Stimulated activated CD4-positive, alpha-beta T cell treated with anti-CD3 and anti-CD28 coated beads, Interleukin-1b, Interleukin-23, amount 100 ng/mL, for 4 hours (primary cell): ENCODE data around the gene CLN3.
"Not testable (repeated sequence)": the region's sequence is repeated elsewhere in the genome, so short reads cannot be mapped to it uniquely, and the experiment has no call there.

ENCODE experiments used
- DNase-seq, 2 donors: peaks; one replicate each; pipeline ENCODE4 v3.0.0-alpha.2; 2020; ENCODE audit warnings: low read depth in 2 of 2

CLN3 gene

DNA sequence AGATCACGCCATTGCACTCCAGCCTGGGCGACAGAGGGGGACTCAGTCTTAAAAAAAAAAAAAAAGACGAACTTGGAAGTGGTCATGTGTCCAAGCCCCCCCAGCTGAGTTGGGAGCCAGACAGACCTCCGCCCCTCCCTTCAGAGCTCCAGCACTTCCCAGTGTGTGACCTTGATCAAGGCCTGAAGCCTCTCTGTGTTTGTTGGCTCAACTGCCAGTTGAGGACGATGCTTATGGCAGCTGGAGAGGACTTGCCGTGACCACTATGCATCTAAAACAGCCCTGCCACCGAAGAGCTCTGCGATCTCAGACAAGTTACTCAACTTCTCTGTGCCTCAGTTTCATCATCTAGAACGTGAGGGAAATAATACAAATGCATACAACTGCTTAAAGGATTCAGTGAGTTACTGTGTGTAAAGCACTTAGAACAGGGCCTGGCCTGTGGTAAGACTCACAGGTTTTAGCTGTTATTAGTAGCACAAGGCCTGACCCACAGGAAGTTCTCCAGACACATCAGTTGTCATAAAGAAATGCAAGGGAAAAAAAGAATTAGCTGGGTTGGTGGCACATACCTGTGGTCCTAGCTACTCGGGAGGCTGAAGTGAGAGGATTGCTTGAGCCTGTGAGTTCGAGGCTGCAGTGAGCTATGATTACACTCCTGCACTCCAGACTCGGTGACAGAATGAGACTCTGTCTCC is 21.8 kb upstream of the CLN3 start:
- DNase-seq, result no peak

DNA sequence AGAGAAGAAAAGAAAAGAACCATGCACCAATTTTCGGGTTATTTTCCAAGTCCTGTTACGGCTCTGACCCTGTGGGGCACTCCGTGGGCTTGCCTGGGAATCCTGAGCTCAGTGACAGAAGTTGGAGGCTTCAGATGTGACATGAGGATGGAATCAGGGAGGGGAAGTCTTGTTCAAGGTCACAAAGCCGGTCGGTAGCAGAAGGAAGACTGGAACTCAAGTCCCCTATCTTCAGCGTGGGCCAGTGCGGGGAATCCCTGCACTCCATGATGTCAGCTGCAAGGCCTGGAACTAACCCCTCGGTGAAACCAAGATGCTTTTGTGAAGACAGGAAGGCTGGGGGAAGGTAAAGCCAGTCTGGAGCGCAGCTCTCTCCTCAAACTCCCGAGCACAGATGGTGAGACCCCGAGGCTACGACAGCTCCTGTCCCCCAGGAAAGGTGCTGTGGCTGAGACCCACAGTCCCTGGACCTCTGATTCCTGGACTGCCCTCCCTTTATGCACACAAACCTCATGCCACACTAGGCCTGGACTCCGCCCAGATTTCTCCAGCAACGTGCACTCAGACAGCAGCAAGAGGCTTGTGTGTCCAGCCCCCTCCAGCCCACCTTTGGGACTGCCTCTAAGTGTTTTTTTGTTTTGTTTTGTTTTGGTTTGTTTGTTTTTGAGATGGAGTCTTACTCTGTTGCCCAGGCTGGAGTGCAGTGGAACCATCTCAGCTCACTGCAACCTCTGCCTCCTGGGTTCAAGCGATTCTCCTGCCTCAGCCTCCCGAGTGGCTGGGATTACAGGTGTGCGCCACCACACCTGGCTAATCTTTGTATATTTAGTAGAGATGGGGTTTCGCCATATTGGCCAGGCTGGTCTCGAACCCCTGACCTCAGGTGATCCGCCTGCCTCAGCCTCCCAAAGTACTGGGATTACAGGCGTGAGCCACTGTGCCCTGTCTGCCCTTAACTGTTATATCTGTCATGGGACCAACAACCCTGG is 20.2 kb upstream of the CLN3 start:
- no peak for DNase-seq

DNA sequence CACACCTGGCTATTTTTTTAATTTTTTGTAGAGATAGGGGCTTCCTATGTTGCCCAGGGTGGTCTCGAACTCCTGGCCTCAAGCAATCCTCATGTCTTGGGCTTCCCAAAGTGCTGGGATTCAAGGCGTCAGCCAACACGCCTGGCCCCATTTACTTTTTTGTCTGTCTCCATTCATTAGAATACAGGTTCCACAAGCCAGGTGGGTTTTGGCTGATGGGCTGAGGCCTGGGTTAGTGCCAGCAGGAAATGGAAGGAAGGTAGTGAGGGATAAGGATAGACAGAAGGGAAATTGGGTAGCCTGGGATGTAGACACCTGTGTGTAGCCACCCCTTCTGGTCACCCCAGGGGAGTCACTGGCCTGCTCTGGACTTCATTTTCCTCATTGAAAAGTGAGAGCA is 19.2 kb upstream of the CLN3 start:
- no peak for DNase-seq

DNA sequence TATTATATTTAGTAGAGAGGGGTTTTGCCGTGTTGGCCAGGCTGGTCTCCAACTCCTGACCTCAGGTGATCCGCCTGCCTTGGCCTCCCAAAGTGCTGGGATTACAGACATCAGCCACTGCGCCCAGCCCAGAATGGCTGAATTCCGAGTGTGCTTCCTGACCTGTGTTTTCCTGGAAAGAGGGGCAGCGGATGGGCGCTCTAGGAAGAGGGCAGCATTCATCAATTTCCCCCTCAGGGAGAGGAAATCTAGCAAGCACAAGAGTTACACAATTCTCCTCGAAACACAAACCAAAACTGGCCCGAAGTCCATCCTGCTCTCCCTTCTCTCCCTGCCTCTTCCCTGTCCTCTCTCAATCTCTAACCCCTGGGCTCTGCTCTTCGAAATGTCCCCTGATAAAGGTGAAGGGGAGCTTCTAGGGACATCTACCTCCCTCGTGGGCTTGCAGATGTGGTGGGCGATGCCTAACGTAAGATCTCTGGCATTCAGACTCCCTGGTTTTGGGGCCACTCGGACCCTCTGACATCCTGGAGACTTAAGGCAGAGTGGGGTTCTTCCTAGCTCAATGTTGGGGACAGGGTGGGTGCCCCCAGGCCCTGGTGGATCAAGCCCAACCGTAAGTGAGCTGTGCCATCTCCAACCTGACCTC is 13.7 kb upstream of the CLN3 start:
- no peak for DNase-seq

DNA sequence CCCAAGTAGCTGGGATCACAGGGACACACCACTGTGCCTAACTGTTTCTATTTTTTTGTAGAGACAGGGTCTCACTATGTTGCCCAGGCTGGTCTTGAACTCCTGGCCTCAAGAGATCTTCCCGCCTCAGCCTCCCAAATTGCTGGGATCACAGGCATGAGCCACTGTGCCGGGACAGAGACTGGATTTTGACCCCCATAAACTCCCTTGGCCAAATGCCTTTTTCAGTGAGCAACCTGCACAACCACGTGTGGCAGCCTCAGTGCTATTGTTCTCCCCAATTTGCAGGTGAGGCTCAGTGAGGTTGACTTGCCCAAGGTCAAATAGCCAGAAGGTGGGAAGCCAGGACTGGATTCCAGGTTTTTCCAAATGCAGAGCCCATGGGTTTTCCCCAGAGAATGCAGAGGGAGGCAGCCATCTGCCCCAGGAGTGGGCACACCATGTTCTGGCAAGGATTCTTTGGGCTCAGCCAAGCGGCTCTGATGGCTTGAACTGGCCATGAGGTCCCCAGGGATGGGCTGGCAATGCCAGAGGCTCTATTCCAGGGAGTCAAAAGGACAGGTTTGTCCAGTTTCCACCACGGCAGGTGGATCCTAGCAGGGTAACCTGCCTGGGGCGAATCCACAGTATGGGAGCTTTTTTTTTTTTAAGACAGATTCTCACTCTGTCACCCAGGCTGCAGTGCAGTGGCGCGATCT is 13.0 kb upstream of the CLN3 start:
- DNase-seq, result no peak

DNA sequence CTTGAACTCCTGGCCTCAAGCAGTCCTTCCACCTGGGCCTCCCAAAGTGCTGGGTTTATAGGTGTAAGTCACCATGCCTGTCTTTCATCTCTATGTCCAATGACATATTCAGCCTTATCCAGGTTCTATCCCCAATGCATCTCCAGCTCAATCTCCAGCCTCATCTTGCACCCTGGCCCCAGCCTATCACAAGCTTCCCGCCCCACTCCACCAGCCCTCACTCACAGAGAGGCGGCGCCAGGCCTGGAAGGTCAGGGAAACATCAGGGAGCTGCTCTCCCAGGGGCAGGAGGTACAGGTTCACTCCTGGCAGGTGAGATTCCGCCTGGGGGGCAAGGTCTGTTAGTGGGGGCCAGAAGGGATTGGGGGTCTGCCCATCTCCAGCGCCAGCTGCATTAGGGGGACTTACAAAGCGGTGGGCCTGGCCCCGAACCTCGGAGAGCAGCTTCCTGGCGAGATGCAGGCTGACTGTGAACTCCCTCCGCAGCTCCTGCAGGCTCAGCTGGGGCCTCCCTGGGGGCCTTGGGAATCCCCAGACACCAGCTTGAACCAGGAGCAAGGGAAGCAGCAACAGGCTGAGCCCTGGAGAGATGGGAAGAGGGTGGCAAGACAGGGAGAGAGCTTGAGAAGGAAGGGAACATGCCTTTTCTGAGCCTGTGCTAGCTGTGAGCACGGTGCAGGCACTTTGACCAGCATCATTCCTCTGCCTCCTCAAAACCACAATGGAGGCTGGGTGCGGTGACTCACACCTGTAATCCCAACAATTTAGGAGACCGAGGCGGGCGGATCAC is 11.8 kb upstream of the CLN3 start:
- no peak for DNase-seq

DNA sequence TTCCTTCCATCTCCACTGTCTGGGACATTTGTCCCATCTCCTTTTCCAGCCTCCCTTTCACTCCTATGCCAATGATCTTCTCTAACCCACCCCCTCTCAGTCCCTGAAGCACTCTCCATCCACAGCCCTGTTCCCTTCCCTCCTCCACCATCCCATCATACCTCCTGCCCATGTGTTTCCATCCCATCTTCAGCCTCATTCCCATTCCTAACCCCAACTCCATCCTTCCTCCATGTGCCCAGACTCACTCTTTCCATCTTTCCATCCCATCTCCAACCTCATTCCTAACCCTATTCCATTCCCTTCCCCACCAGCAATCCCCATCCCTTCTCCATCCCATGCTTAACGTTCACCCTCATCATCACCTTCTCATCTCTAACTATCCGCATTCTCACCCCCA is 10.4 kb upstream of the CLN3 start:
- DNase-seq, result no peak

DNA sequence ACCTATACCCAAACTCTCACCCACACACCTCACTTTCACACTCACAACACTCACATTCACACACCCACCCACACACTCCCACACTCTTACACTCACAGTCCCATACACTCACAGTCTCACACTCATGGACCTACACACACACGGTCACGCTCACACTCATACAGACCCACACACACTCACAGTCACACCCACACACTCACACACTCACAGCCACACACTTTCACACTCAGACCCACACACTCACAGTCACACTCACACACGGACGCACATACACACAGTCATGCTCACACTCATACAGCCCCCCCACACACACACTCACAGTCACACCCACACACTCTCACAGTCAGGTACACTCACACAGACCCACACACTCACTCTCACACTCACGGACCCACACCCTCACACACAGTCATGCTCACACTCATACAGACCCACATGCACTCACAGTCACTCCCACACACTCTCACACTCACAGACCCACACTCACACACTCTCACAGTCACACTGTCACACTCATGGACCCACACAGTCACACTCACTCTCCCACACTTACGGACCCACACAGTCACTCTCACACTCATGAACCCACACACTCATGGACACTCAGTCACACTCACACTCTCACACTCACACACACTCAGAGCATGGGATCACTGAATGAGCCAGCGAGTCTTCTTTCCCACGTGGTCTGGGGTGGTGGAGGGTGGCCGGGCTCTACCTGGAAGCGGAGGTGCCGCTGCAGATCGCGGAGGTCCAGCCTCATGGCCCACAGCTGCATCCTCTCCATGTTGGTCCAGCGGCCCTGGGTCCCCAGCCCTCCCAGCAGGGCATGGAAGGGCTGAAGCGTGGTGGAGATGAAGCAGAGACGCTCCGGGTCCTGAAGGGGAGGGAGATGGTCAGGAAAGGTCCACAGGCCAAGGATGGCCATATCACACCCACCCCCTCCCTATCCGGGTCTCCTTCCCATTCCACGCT is 9.7 kb upstream of the CLN3 start:
- no peak for DNase-seq

DNA sequence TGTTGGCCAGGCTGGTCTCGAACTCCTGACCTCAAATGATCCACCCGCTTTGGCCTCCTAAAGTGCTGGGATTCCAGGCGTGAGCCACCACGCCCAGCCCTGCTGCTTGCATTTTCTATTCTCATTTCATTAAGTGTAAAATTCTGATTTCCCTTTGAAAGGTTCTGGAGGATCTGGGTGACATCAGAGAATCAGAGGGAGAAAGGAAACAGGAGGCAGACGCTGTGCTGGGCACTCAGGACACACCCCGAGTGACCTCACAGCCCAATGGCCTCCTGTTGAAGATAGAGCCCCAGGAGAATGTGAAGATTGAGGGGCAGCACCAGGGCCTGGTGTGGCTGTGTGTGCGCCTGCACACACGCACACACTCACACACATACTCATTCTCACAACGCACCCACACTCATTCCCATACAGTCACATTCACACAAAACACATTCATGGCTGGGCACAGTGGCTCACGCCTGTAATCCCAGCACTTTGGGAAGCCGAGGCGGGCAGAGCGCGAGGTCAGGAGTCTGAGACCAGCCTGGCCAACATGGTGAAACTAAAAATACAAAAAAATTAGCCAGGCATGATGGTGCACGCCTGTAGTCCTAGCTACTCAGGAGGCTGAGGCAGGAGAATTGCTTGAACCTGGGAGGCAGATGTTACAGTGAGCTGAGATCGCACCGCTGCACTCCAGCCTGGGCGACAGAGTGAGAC is 8.8 kb upstream of the CLN3 start:
- not testable (repeated sequence) for DNase-seq

DNA sequence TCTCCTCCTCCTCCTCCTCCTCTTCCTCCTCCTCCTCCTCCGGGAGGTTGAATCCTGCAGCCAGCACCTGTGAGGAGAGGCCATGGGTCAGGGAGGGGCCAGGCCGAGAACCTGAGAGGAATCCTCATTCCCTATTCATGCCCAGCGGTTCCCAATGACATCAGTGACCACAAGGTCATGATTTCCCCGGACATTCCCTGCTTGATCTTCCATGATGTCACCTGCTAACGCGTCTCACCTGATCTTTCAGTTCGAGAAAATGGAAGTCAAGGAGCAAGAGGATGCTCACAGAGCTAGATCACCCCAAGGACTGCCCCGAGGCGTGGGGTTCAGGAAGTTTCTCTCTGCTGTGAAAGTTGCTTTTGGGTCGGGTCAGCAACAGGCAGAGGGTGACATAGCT is 8.0 kb upstream of the CLN3 start:
- DNase-seq, result no peak

DNA sequence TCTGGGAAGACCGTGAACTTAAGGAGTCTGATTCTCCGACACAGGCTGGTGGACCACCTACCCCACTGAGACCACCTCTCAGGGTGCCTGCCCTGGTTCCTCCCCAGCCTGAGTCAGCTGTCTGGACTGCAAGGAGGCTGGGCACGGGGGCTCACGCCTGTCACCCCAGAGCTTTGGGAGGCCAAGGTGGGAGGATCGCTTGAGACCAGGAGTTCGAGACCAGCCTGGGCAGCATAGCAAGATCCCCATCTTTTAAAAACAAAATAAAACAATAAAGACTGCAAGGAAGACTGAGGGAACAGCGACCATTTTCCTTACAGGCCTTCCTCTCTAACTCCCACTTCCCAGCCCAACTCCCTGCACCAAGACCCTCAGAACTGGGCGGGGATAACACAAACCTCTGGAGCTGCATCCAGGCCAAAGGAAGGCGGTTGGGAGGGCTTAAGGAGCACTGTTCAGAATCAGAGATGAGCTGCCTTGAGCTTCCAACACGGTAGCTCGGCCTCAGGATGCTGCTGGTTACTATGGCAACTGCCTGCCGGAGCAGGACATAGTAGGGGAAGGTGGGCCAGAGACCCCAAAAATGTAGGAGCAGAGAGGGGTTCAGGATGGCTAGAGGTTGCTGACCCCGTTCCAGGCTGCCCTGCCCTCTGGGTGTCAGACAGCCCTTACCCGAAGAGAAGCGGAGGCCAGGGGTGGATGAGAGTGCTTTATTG is 7.0 kb upstream of the CLN3 start:
- no peak for DNase-seq

DNA sequence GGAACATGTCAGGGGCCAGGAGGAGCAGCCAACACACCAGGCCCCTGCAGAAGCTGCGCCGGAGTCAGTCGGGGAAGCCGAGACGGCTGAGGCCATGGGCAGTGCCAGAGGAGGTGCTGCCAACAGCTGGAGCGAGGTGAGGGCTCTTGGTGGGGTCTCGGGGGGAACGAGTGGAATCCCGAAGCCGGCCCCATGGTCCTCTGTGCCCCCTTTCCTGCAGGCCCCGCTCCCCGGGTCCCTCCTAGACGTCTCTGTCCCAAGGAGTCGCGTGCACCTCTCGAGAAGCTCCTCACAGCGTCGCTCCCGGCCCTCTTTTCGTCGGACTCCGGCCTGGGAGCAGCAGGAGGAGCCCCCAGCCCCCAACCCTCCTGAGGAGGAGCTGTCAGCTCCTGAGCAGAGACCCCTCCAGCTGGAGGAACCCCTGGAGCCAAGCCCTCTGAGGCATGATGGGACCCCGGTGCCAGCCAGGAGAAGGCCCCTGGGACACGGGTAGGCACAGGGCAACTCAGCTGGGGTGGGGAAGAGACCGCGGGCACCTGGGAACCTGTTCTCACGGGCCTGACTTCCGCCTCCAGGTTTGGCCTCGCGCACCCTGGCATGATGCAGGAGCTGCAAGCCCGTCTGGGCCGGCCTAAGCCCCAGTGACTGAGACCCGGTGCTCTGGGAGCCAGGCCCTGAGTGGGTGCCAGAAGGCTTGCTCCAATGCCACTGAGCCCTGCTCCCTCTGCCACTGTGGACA is 6.2 kb upstream of the CLN3 start:
- DNase-seq, result no peak

DNA sequence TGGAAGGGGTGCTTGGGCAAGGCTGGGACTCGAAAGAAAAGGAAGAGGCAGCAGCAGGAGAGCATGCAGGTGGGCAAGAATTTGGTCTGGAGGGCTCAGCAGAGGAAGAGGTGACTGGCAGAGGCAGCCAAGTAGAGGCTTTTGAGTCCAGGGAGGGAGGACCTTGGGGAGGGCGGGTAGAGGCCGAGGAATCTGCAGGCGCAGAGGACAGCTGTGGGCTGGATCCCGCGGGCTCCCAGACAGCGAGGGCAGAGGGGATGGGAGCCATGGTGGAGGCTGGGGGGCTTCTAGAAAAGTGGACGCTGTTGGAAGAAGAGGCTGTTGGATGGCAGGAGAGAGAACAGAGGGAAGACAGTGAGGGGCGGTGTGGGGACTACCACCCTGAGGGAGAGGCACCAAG is 5.5 kb upstream of the CLN3 start:
- no peak for DNase-seq

DNA sequence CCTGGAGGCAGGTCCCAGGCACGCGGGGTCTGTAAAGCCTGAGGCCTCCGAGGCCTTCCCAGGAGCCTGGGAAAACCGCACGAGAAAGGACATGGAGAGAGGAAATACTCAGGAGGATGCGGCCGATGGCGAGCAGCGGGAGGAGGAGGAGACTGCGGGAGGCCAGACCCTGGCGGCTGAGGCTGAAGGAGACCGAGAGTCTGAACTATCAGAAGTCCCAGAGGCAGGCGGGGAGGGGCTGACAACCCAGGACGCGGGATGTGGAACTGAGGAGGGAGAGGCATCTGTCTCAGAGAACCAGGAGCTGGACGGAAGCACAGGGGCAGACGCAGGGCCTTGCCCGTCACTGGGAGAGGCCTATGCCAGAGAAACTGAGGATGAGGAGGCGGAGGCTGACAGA is 5.0 kb upstream of the CLN3 start:
- no peak for DNase-seq

DNA sequence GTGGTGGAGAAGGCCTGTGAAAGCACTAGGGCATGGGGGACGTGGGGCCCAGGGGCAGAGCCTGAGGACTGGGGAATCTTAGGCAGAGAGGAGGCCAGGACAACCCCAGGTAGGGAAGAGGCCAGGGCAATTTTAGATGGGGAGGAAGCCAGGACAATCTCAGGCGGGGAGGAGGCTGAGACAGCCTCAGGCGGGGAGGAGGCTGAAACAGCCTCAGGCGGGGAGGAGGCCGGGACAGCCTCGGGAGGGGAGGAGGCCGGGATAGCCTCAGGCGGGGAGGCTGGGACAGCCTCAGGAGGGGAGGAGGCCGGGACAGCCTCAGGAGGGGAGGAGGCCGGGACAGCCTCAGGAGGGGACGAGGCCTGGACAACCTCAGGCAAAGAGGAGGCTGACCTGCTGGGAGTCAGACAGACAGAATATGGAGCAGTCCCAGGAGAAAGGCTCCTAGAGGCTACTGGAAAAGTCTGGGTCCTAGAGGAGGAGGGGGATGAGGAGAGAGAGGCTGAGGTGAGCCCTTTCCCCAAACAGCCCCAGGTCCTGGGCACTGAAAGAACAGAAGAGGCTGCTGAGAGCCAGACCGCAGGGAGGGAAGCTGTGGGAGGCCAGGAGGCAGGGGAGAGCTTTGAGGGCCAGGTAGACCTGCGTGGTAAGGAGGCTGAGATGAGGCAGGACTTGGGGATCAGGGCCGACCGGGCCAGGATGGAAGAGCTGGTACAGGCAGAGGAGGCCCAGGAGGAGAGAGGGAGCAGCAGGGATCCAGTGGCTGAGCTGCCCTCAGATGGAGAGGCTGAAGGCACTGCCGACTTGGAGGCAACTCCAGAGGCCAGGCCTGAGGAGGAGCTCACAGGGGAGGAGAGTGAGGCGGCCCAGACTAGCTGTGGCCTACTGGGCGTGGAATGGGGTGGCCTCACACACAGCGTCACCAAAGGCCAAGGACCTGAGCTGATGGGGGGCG is 4.2 kb upstream of the CLN3 start:
- DNase-seq, result no peak

DNA sequence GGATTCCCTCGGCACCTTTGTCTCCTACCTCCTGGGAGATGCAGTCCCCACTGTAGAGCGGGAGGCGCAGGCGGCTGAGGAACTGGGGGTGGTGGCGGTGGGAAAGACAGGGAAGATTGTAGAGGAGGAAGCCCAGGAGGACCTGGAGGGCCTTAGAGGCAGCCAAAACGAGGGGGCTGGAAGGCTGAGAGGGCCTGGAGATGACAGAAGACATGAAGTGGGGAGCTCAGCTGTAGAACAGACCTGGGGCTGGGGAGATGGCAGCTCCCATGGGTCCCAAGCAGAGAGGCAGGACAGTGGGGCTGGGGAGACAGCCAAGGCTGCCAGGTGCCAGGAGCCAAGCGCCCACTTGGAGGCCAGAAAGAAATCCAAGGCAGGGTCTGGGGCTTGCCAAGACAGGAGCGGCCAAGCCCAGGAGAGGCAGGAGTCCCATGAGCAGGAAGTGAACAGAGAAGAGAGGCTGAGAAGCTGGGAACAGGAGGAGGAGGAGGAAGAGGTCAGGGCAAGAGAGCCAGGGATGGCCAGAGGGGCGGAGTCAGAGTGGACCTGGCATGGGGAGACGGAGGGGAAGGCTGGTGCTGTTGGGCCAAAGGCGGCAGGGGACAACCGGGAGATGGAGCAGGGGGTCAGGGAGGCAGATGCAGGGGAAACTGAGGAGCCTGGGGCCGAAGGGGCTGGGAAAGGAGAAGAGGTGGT is 3.4 kb upstream of the CLN3 start:
- no peak for DNase-seq
